ENCODE data around the gene NOM1. TPM values are rescaled to one million over a fixed set of nuclear protein-coding genes. Genes with fewer than 3 reads are reported as not detected.
A peak's percentile ranks its signal among the peaks of the same experiment; 100 is the strongest.

The NOM1 gene
- polyA plus RNA-seq, 2 of the 4 experiments (the other 2 are of a cell fraction), result 15.5 to 17.7 TPM

DNA sequence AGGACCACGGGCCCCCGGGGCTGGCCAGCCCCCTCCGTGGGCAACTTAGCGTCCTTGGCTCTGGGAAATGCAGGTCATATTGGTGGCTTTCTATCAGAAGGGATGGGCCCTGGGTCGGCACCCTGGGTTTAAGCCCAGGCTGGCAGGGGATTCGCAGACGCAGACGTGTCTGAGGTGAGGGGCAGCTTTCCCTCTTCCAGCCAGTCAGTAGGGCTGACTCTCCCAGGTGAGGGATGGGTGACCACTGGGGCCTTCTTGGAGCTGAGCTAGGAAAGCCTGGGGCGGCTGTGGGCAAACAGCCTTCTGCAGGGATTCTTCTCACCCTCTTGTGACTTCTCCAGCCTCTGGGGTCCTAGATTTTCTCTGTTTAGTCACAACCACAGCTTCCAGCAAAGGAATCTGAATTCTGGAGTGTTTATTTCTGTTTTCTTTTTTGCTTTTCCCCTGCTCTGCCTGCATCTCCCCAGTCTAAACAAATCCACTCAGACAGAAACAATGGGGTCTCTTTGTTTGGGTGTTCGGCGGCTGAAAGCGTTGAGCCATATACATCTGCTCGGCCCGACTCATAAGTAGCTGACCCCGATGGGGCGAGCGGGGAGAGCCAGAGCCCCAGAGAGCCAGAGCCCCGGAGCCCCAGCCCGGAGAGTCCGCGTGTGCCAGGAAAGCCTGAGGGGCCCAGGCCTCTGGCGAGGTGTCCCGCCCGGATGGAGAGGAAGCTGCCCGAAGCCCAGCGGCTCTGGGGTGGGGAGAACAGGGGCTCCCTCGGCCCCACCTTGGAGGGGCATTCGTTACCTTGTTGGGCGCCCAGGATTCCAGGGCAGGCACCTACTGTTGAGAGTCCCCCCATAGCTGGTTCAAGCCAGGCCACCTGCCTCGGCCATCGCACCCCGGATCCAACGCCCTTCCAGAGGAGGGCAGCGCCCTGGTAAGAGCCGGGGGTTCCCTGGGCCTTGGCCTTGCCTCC, 59.0 kb downstream of the NOM1 start:
- Histone ChIP-seq H3K27ac (peak overlapping the region; percentile 92 to 93), H3K4me3 (peak overlapping the region; percentile 96), H3K9me3 (no peaks in the 10 kb centered on the region), H3K4me1 (peaks cover 24% of the 10 kb centered on the region), H3K4me2 (peak overlapping the region; percentile 89)
- ATAC-seq (peak; percentile 0 to 3; a peak in 3 of 6 replicates), DNase-seq (ENCODE audit: low read depth in 1 of 2, low spot score in 1 of 2) (no peak), FAIRE-seq (no peak)
- no peak for TF ChIP-seq ESRRA (IDR thresholded peaks at IDR 0.05; ENCODE audit: borderline replicate concordance, low read length)
- no peak for TF ChIP-seq RFX5 (IDR thresholded peaks at IDR 0.05)
- no peak for TF ChIP-seq EHMT2 (IDR thresholded peaks at IDR 0.05; ENCODE audit: low read depth)
- no peak for TF ChIP-seq ZNF302 (CRISPR knock-in tag; IDR thresholded peaks at IDR 0.05)
- TF ChIP-seq FOSB (CRISPR knock-in tag; IDR thresholded peaks at IDR 0.05), result no peak
- TF ChIP-seq, protein P1, sequence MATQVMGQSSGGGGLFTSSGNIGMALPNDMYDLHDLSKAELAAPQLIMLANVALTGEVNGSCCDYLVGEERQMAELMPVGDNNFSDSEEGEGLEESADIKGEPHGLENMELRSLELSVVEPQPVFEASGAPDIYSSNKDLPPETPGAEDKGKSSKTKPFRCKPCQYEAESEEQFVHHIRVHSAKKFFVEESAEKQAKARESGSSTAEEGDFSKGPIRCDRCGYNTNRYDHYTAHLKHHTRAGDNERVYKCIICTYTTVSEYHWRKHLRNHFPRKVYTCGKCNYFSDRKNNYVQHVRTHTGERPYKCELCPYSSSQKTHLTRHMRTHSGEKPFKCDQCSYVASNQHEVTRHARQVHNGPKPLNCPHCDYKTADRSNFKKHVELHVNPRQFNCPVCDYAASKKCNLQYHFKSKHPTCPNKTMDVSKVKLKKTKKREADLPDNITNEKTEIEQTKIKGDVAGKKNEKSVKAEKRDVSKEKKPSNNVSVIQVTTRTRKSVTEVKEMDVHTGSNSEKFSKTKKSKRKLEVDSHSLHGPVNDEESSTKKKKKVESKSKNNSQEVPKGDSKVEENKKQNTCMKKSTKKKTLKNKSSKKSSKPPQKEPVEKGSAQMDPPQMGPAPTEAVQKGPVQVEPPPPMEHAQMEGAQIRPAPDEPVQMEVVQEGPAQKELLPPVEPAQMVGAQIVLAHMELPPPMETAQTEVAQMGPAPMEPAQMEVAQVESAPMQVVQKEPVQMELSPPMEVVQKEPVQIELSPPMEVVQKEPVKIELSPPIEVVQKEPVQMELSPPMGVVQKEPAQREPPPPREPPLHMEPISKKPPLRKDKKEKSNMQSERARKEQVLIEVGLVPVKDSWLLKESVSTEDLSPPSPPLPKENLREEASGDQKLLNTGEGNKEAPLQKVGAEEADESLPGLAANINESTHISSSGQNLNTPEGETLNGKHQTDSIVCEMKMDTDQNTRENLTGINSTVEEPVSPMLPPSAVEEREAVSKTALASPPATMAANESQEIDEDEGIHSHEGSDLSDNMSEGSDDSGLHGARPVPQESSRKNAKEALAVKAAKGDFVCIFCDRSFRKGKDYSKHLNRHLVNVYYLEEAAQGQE (IDR thresholded peaks at IDR 0.05), result no peak
- no peak for TF ChIP-seq TFCP2L1 (CRISPR knock-in tag; IDR thresholded peaks at IDR 0.05)
- TF ChIP-seq, protein P2, sequence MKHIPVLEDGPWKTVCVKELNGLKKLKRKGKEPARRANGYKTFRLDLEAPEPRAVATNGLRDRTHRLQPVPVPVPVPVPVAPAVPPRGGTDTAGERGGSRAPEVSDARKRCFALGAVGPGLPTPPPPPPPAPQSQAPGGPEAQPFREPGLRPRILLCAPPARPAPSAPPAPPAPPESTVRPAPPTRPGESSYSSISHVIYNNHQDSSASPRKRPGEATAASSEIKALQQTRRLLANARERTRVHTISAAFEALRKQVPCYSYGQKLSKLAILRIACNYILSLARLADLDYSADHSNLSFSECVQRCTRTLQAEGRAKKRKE (CRISPR knock-in tag; IDR thresholded peaks at IDR 0.05; ENCODE audit: low read depth), result no peak
- TF ChIP-seq SREBF2 (IDR thresholded peaks at IDR 0.05), result no peak
- no peak for TF ChIP-seq TP53 (CRISPR knock-in tag; IDR thresholded peaks at IDR 0.05)
- TF ChIP-seq POLR2A (IDR thresholded peaks at IDR 0.05; ENCODE audit: low read length), result no peak
- TF ChIP-seq NPAS2 (CRISPR knock-in tag; IDR thresholded peaks at IDR 0.05; ENCODE audit: borderline replicate concordance), result no peak
- no peak for TF ChIP-seq HDAC2 (IDR thresholded peaks at IDR 0.05)
- TF ChIP-seq RARB (CRISPR knock-in tag; IDR thresholded peaks at IDR 0.05), result no peak
- TF ChIP-seq KDM1A (IDR thresholded peaks at IDR 0.05; ENCODE audit: low read depth), result no peak
- TF ChIP-seq, protein P3, sequence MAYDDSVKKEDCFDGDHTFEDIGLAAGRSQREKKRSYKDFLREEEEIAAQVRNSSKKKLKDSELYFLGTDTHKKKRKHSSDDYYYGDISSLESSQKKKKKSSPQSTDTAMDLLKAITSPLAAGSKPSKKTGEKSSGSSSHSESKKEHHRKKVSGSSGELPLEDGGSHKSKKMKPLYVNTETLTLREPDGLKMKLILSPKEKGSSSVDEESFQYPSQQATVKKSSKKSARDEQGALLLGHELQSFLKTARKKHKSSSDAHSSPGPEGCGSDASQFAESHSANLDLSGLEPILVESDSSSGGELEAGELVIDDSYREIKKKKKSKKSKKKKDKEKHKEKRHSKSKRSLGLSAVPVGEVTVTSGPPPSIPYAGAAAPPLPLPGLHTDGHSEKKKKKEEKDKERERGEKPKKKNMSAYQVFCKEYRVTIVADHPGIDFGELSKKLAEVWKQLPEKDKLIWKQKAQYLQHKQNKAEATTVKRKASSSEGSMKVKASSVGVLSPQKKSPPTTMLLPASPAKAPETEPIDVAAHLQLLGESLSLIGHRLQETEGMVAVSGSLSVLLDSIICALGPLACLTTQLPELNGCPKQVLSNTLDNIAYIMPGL (CRISPR knock-in tag; IDR thresholded peaks at IDR 0.05; ENCODE audit: borderline replicate concordance), result no peak
- no peak for TF ChIP-seq HOXB5 (CRISPR knock-in tag; IDR thresholded peaks at IDR 0.05)
- TF ChIP-seq CHD4 (IDR thresholded peaks at IDR 0.05; ENCODE audit: borderline replicate concordance), result no peak
- TF ChIP-seq POLR2AphosphoS2 (conservative IDR thresholded peaks at IDR 0.05; ENCODE audit: low read length), result no peak
- POLR2A ChIA-PET, result no interaction called here
- 76% methylated on average over 19 of the region's 35 CpGs for WGBS (ENCODE audit: missing lambda C conversion rate)
- CTCF ChIA-PET, result interaction anchor here (1.3 kb wide), 1 partner anchor 31 kb away, joined by 3 read pairs; no protein-coding TSS in a partner anchor

Measured in A549 (cell line).